SH-SY5Y (cell line): ENCODE results near the gene COL4A6.

ENCODE experiments used
- GATA2 ChIP-seq: IDR thresholded peaks from 2 replicates; pipeline ENCODE4 v1.6.1; 2011; ENCODE audit warnings: mild to moderate bottlenecking, low read depth, low read length
- GATA3 ChIP-seq: IDR thresholded peaks from 2 replicates; pipeline ENCODE4 v1.6.1; 2011; ENCODE audit warnings: low read depth, mild to moderate bottlenecking, low read length, moderate library complexity

COL4A6 gene

DNA sequence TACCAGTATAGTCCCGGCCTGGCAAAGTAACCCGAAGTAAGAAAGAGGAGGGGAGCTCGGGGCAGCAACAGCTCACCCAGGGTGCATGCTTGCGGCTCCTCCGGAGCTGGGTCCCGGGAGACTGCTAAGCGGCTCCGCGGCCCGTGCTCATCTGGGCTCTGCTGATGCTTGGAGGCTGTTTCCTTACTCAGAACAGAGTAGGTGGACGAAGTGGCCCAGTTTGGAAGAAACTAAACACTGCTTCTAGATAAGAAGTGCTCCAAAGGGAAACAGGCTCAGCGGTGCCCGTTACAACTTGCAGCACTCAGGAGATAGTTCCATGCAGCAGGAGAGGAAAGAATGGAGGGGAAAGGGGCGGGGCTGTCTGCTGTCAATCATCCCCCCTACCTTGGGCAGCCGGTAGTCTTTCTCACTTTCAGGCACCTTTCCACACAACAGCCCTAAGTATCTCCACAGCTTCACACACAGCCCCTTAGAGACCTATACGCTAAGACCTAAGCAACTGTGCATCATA is at the start of gene COL4A6:
TSS of gene COL4A6 (minus strand) at position 313 of the 514 bp plus-strand sequence. CDS start at position 87, 226 bp downstream.
- TF ChIP-seq GATA2 (no peak), GATA3 (no peak)

DNA sequence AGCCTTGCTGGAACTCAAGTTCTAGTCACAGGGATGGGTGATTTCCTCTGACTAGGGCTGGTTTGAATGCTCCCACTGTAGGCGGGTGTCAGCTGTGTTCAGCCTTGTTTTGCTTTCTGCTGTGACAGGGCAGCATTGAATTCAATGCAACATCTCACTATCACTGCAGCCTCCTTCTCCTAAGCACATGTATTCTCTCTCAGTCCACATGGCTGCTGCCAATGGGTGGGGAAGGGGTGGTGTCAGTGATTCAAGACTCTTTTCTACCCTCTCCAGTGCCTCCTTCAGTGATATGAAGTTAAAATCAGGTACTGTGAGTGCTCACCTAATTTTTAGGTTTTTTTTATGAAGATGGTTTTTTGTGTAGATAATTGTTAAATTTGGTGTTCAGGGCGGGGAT is 47.7 kb upstream of the COL4A6 start:
- TF ChIP-seq GATA2: no peak
- no peak for TF ChIP-seq GATA3

DNA sequence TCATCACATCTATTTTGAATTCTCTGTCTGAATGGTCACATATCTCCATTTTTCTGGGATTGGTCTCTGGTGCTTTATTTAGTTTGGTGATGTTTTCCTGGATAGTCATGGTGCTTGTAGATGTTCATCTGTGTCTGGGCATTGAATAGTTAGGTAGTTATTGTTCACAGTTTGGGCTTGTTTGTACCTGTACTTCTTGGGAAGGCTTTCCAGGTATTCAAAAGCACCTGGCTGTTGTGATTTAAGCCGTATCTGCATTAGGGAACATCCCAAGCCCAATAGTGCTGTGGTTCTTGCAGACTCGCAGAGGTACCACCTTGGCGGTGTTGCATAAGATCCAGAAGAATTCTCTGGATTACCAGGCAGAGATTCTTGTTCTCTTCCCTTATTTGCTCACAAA is 46.0 kb upstream of the COL4A6 start:
- no peak for TF ChIP-seq GATA3

DNA sequence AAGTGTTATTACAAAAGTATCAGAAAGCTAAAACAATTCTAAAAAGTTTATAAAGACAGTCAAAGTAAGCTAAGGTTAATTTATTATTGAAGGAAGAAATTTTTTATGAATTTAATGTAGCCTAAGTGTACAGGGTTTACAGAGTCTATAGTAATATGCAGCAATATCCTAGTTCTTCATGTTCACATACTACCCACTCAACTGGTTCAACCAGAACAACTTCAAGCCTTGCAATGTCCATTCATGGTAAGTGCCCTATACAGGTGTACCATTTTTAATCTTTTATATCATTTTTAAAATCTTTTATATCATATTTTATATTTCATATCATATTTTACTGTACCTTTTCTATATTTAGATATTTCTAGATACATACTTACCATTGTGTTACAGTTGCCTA is 35.8 kb upstream of the COL4A6 start:
- TF ChIP-seq GATA3 (no peak), GATA2 (no peak)

DNA sequence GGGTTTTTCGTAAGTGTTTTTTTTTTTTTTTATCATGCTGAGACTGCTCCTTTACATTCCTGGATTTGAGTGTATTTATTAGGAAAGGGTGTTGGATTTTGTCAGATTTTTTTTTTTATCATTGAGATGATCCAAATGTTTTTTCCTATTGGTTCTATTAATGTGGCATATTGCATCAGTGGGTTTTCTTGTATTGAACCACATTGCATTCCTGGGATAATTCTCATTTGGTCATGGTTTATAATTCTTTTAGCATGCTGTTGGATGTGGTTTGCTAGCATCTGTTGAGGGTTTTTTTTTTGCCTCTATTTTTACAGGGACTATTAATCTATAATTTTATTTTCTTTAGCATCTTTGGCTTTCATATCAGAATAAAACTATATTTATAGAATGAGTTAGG is 30.3 kb upstream of the COL4A6 start:
- TF ChIP-seq GATA3: no peak
- TF ChIP-seq GATA2: no peak

DNA sequence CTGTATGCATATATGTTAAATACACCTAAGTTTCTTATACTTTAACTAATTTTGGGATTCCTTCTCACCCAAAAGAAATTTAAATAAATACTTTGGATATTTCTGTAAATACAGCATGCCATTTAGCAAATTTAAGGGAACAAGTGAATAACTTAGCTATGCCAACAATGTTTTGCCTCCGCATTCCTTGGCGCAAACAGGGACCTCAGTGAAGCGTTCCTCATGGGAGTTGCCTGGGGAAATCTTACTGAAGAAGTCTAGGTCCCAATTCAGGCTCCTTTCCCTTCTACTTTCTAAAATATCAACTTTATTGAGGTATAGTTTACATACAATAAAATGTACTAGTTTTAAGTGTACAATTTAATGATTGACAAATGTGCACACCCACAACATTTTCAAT is 26.4 kb upstream of the COL4A6 start:
- no peak for TF ChIP-seq GATA2

DNA sequence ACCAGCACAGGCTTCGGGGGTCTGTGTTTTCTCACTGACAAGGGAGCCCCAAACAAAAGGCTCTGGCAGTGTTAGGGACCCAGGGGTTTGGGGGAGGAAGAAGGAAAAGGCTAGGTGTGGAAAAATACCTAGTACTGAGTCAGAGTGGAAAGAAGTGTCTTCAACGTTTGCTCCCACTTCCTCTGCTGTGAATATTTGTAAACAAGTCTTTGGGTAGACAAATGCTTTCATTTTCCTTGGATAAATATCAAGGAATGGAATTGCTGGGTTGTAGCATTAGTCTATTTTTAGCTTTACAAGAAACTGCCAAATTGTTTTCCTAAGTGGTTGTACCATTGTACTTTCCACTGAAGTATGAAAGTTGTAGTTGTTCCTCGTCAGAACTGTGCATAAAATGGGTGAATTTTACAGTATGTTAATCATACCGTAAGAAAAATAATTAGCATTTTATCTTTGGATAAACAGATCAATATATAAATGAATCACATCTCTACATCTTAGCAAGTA is 18.8 kb upstream of the COL4A6 start:
- TF ChIP-seq GATA3: no peak
- no peak for TF ChIP-seq GATA2

DNA sequence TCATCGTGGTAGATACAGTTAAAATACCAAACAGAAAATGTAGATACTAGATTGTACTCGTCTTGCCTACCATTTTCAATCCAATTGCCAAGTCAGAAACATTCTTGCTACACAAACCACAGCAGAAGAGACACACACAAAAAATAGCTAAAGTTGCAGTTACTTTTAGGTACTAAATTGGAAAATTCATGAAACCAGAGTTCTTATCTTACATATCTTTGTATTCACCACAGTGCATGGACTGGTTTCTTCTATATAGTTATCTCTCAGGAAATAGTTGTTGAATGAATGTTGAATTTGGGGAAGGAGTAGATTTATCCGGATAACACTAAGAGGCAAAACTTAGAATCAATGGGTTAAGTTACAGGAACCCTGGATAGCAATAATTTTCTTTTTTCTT is 15.6 kb upstream of the COL4A6 start:
- no peak for TF ChIP-seq GATA3
- TF ChIP-seq GATA2: no peak

DNA sequence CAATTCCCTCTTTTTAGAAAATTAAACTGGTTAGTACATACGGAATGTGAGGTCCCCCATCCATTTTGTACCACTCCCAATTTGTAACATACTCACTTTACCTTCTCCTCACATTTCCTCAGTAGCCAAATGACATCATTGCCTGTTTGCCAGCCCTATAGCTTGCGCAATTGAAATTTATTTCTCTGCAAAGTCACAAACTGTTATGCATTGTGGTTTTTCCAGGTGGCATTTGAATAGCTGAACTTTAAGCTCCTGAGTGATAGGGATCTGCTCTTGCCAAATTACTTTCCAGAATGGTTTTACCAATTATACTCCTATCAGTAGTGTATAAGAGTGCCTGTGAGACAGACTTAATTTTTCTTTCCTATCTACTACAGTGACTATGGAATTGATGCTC is 9.1 kb upstream of the COL4A6 start:
- no peak for TF ChIP-seq GATA2
- no peak for TF ChIP-seq GATA3

DNA sequence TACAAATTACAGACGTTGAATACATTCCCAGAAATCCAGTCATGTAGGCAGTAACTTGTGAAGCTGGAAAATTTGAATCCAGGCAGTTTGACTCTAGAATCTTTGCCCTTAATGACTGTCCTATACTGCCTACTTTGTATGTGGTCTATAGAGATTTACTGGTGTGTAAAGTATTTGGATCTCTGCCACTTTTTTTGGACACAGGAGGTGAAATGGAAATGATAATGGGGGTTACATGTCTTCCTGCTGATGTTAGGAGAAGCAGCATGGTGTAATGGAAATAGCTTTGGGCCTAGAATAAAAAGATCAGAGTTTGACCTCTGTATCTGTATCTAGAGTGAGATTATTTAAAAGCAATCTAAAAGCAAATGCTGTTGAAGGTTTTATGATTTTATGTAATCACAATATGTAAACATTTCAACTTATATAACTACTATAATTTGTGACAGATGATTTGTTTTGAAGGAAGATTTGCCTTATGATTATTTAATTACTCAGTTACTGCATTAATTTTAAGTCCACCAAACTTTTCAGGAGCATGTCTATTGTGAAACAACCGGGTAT is 4.8 kb upstream of the COL4A6 start:
- TF ChIP-seq GATA2 (no peak), GATA3 (no peak)

DNA sequence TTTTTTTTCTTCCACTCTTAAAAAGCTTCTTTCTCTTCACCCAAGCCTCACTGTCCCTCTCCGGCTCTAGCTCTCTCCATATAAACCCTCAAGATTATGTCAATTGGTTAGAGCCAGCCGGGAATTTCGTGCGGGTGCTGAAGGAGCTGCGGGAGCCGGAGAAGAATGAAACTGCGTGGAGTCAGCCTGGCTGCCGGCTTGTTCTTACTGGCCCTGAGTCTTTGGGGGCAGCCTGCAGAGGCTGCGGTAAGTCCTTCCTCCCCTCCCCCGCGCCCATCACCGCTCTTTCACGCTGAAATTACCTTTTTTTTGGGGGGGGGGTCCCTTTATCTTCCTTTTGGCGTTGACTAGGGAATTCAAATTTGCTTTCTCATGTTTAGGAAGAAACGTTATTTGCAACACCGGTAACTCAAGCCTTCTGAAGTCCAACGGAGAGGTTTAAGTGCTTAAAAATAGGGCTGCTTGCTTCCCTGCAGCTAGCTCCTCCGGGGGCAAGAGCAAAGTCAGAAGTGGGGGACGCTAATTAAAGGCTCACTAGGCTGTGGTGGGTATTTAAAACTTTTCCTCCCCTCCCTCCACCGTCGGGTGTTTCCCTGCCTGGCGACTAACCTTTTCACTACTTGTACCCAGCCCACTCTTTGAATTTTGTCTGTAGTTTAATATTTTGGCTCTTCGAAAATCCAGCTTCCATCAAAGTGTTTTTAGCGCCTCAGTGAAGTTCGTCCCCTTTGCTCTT is 1.9 kb upstream of the COL4A6 start:
- no peak for TF ChIP-seq GATA2
- TF ChIP-seq GATA3: no peak

DNA sequence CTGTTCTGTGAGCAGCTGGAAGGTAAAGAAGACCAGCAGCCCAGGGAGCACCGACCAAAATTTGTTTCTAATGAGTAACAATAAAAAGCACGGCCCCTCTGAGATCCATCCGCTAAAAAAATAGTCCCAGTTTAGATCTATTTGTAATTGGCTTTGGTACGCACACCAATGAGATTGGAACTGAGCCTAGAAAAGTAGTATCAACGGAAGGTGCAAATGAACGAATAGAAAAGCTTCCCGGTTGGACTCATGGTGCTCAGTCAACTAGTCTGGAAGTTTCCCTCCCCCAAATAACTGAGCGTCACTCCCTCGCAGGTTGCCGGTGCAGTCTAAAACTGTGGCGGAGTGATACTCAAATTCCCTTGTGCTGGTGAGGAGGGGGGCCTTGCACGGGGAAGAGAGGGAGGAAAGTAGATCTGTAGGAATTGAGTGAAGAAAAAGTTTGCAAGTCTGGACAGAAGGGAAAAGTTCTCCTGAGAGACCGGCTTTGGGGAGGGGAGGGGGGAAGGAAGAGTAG is 1.3 kb upstream of the COL4A6 start, which contains the start of gene COL4A5:
TSS of gene COL4A5 (plus strand) at position 413 of the 517 bp plus-strand sequence. CDS start 288 bp downstream, outside the sequence.
- TF ChIP-seq GATA3 (no peak), GATA2 (no peak)

DNA sequence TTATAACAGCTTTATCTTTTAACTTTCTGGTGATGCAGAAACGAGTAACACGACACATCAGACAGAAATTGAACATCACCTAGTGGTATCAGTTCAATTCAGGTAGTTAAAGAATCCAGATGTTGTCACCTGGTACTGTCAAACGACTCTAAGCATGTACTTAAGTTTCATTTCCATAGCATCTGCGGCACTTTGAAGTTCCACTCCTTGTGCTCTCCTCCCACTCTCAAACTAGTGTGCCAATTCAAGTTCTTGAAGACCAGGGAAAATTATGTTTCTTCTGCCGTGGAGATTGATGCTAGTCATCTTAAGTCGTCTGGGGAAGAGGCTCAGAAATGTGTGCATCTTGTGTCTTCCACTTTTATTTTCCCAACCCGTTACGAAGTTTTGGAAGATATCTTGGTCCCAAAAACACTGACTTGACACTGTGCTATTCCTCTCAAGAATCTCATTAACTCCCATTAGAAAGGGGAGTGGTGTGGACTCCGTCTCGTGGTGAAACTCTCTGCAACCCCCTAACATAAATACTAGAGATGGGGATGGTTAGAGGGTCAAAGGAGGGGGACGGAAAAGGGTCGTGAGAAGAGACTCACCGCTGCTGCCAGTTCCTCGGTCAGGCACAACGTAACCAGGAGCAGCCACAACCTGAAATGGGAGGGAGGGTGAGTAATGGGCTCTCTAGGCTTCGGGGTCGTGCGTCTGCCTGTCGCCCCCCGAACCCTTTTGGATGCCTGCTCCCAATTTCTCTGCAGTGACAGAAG is 693 bp downstream of the COL4A6 start:
- TF ChIP-seq GATA2: no peak
- TF ChIP-seq GATA3: no peak

DNA sequence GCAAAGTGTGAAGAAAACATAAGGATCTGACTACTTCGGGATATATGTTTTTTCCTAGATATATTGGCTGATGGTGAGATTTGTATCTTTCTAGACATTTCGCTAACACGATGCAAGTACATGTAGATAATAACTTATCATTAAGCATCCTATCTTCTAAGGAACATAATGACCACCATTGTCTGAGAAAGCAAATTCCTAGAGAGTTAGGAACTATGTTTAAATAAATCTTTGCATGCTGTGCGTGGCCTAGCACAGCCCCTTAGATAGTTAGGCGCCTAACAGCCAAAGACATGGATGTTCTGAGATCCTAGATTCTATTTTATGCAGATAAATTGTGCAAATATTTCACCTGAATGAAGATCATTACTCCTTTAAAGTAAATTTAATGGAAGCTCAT is 3.0 kb downstream of the COL4A6 start:
- TF ChIP-seq GATA2 (no peak), GATA3 (no peak)
